Measurements from ENCODE around the gene RMDN2. TPM values are rescaled to one million over a fixed set of nuclear protein-coding genes. Genes with fewer than 3 reads are reported as not detected.
A peak's percentile ranks its signal among the peaks of the same experiment; 100 is the strongest.

The RMDN2 gene
- total RNA-seq, 1 experiment from 2014 or later: 3.0 TPM

DNA sequence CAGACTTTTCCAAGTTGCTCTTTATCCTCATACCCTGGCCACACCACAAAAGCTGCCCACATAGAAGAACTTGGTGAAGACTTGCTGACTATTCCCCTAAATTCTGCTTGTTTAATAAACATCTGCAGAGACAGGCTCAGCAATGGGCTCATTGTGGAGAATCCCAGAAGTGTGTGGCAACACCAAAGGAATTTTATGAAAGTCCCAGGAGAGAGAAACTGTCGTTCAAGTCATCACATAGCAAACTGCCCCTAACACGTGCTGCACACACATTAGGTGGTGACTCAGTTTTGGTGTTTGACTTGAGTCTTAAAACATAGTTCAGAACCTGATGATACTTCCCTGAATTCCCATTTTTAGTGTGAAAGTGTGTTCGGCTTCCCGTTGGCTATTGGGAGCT, 112.2 kb downstream of the RMDN2 start:
- Mint-ChIP-seq H3K36me3 (no peaks in the 10 kb centered on the region), H3K27me3 (ENCODE audit: low read depth) (peaks cover 37% of the 10 kb centered on the region), H3K9me3 (no peaks in the 10 kb centered on the region), H3K4me3 (no peak overlapping the region), H3K4me1 (peaks cover 14% of the 10 kb centered on the region), H3K27ac (no peak overlapping the region)
- ATAC-seq: no peak
- ChIA-PET POLR2A (no interaction called here), CTCF (interaction anchor here (1.1 to 2.3 kb wide), 3 partner anchors 9 to 44 kb away, joined by 4 to 6 read pairs (median 4); partner anchors contain the start of gene CYP1B1)
- no peak for DNase-seq (ENCODE audit: low spot score)
- TF ChIP-seq IRF1 (CRISPR knock-in tag; IDR thresholded peaks at IDR 0.05) (no peak), ZNF263 (CRISPR knock-in tag; IDR thresholded peaks at IDR 0.05; ENCODE audit: low read depth) (no peak), ZNF423 (CRISPR knock-in tag; IDR thresholded peaks at IDR 0.05) (no peak), TP53 (CRISPR knock-in tag; IDR thresholded peaks at IDR 0.05) (no peak), CDX4 (CRISPR knock-in tag; IDR thresholded peaks at IDR 0.05; ENCODE audit: borderline replicate concordance) (no peak), FOXP1 (CRISPR knock-in tag; IDR thresholded peaks at IDR 0.05; ENCODE audit: borderline replicate concordance) (no peak), KAT7 (CRISPR knock-in tag; IDR thresholded peaks at IDR 0.05; ENCODE audit: borderline replicate concordance) (no peak), ZNF219 (CRISPR knock-in tag; IDR thresholded peaks at IDR 0.05; ENCODE audit: borderline replicate concordance) (no peak)
- TF ChIP-seq, protein P1, sequence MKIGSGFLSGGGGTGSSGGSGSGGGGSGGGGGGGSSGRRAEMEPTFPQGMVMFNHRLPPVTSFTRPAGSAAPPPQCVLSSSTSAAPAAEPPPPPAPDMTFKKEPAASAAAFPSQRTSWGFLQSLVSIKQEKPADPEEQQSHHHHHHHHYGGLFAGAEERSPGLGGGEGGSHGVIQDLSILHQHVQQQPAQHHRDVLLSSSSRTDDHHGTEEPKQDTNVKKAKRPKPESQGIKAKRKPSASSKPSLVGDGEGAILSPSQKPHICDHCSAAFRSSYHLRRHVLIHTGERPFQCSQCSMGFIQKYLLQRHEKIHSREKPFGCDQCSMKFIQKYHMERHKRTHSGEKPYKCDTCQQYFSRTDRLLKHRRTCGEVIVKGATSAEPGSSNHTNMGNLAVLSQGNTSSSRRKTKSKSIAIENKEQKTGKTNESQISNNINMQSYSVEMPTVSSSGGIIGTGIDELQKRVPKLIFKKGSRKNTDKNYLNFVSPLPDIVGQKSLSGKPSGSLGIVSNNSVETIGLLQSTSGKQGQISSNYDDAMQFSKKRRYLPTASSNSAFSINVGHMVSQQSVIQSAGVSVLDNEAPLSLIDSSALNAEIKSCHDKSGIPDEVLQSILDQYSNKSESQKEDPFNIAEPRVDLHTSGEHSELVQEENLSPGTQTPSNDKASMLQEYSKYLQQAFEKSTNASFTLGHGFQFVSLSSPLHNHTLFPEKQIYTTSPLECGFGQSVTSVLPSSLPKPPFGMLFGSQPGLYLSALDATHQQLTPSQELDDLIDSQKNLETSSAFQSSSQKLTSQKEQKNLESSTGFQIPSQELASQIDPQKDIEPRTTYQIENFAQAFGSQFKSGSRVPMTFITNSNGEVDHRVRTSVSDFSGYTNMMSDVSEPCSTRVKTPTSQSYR (CRISPR knock-in tag; IDR thresholded peaks at IDR 0.05): no peak

DNA sequence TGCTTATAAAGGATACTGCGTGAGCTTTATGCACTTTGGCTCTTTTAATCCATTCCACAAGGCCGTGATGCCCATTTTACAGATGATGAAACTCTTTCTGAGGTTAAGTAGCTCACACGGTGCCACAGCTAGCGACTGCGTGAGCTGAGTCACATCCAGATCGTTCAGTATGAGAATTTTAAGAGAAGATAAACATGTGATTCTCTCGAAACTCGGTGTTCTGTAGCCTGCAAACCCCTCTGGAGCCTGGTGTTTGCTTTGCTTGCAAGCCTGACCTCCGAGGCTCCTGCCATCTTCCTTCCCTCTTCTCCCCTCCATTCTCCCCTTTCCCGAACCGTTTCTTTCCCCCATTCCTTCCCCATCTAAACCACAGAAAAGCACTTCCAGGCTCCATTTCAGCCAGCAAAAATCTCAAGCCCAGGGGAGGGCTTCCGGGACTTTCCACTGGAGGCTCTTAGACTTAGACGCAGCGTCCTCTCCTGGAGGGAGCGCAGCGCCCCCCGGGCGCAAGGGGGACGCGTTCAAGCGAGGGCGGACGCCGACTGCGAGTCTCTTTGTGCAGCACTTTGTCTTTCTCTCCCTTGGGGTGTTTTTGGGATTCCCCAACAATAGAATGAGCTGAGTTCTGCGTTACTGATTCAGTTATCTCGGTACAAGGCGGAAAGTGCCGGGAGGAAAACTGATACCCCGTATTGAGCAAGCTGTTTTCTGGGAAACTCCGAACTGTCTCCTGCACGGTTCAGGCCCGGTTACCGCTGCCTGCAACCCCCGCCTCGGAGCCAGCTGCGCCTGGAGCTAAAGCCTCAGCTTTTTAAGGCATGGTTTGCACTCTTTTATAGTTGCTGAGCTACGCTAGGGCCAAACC, 112.9 kb downstream of the RMDN2 start:
- H3K36me3 Mint-ChIP-seq: no peaks in the 10 kb centered on the region
- peak overlapping the region; percentile 48 for H3K4me3 Mint-ChIP-seq
- ChIA-PET CTCF (interaction anchor here (1.0 to 2.3 kb wide), 6 partner anchors 9 to 148 kb away, joined by 3 to 6 read pairs (median 4); partner anchors contain the start of gene CYP1B1), POLR2A (no interaction called here)
- peaks cover 37% of the 10 kb centered on the region for H3K27me3 Mint-ChIP-seq (ENCODE audit: low read depth)
- H3K9me3 Mint-ChIP-seq: no peaks in the 10 kb centered on the region
- no peak overlapping the region for H3K27ac Mint-ChIP-seq
- ATAC-seq: peak; percentile 91
- peak; percentile 54 for DNase-seq (ENCODE audit: low spot score)
- peaks cover 14% of the 10 kb centered on the region for H3K4me1 Mint-ChIP-seq
- TF ChIP-seq, protein P2, sequence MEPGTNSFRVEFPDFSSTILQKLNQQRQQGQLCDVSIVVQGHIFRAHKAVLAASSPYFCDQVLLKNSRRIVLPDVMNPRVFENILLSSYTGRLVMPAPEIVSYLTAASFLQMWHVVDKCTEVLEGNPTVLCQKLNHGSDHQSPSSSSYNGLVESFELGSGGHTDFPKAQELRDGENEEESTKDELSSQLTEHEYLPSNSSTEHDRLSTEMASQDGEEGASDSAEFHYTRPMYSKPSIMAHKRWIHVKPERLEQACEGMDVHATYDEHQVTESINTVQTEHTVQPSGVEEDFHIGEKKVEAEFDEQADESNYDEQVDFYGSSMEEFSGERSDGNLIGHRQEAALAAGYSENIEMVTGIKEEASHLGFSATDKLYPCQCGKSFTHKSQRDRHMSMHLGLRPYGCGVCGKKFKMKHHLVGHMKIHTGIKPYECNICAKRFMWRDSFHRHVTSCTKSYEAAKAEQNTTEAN (CRISPR knock-in tag; IDR thresholded peaks at IDR 0.05): no peak
- TF ChIP-seq, protein P3, sequence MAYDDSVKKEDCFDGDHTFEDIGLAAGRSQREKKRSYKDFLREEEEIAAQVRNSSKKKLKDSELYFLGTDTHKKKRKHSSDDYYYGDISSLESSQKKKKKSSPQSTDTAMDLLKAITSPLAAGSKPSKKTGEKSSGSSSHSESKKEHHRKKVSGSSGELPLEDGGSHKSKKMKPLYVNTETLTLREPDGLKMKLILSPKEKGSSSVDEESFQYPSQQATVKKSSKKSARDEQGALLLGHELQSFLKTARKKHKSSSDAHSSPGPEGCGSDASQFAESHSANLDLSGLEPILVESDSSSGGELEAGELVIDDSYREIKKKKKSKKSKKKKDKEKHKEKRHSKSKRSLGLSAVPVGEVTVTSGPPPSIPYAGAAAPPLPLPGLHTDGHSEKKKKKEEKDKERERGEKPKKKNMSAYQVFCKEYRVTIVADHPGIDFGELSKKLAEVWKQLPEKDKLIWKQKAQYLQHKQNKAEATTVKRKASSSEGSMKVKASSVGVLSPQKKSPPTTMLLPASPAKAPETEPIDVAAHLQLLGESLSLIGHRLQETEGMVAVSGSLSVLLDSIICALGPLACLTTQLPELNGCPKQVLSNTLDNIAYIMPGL (CRISPR knock-in tag; IDR thresholded peaks at IDR 0.05): no peak
- TF ChIP-seq ZNF121 (CRISPR knock-in tag; IDR thresholded peaks at IDR 0.05) (no peak), RORB (CRISPR knock-in tag; IDR thresholded peaks at IDR 0.05) (no peak), ATF1 (CRISPR knock-in tag; IDR thresholded peaks at IDR 0.05) (no peak), CTCF (IDR thresholded peaks at IDR 0.05) (no peak), ZNF263 (CRISPR knock-in tag; IDR thresholded peaks at IDR 0.05; ENCODE audit: low read depth) (no peak), GABPB1 (CRISPR knock-in tag; IDR thresholded peaks at IDR 0.05) (no peak)
- TF ChIP-seq, protein P4, sequence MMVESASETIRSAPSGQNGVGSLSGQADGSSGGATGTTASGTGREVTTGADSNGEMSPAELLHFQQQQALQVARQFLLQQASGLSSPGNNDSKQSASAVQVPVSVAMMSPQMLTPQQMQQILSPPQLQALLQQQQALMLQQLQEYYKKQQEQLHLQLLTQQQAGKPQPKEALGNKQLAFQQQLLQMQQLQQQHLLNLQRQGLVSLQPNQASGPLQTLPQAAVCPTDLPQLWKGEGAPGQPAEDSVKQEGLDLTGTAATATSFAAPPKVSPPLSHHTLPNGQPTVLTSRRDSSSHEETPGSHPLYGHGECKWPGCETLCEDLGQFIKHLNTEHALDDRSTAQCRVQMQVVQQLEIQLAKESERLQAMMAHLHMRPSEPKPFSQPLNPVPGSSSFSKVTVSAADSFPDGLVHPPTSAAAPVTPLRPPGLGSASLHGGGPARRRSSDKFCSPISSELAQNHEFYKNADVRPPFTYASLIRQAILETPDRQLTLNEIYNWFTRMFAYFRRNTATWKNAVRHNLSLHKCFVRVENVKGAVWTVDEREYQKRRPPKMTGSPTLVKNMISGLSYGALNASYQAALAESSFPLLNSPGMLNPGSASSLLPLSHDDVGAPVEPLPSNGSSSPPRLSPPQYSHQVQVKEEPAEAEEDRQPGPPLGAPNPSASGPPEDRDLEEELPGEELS (CRISPR knock-in tag; IDR thresholded peaks at IDR 0.05): no peak
